ENCODE measurements around the gene CDHR3.
"Not testable (repeated sequence)": the region's sequence is repeated elsewhere in the genome, so short reads cannot be mapped to it uniquely, and the experiment has no call there.

CDHR3 gene

GRCh38 chr7:105962353-105962752 is 711 bp upstream of the CDHR3 start:
- DNase-seq, result no peak

- DNase-seq, result no peak
Observed at GRCh38 chr7:105971845-105972244, 8.8 kb downstream of the CDHR3 start.

- DNase-seq, result no peak
Observed at GRCh38 chr7:105972276-105972675, 9.2 kb downstream of the CDHR3 start.

GRCh38 chr7:105974471-105974870 is 11.4 kb downstream of the CDHR3 start:
- DNase-seq, result no peak

GRCh38 chr7:105975770-105976417 is 12.8 kb downstream of the CDHR3 start:
- DNase-seq, result no peak

GRCh38 chr7:105976868-105977267 is 13.8 kb downstream of the CDHR3 start:
- DNase-seq, result no peak

GRCh38 chr7:105978035-105978434 is 15.0 kb downstream of the CDHR3 start:
- no peak for DNase-seq

GRCh38 chr7:105978974-105979373 is 15.9 kb downstream of the CDHR3 start:
- no peak for DNase-seq

- no peak for DNase-seq
Observed at GRCh38 chr7:105979405-105979804, 16.3 kb downstream of the CDHR3 start.

GRCh38 chr7:105980645-105981396 is 17.8 kb downstream of the CDHR3 start:
- DNase-seq, result no peak

GRCh38 chr7:105982388-105982787 is 19.3 kb downstream of the CDHR3 start:
- DNase-seq, result no peak

- not testable (repeated sequence) for DNase-seq
Observed at GRCh38 chr7:105984808-105985207, 21.7 kb downstream of the CDHR3 start.

GRCh38 chr7:105985229-105985628 is 22.2 kb downstream of the CDHR3 start:
- no peak for DNase-seq

- peak; percentile 41 to 60 for DNase-seq
Observed at GRCh38 chr7:105985672-105986215, 22.7 kb downstream of the CDHR3 start.

- no peak for DNase-seq
Observed at GRCh38 chr7:105987046-105987445, 24.0 kb downstream of the CDHR3 start.

GRCh38 chr7:105988276-105988675 is 25.2 kb downstream of the CDHR3 start:
- no peak for DNase-seq

- DNase-seq, result no peak
Observed at GRCh38 chr7:105989191-105989590, 26.1 kb downstream of the CDHR3 start.

GRCh38 chr7:105989686-105990085 is 26.6 kb downstream of the CDHR3 start:
- DNase-seq, result no peak

GRCh38 chr7:105990141-105990540 is 27.1 kb downstream of the CDHR3 start:
- no peak for DNase-seq

- no peak for DNase-seq
Observed at GRCh38 chr7:105990727-105991453, 27.8 kb downstream of the CDHR3 start.

GRCh38 chr7:105992905-105993304 is 29.8 kb downstream of the CDHR3 start:
- DNase-seq, result no peak

- DNase-seq, result no peak
Observed at GRCh38 chr7:105996860-105997737, 34.0 kb downstream of the CDHR3 start.

GRCh38 chr7:105999256-105999655 is 36.2 kb downstream of the CDHR3 start:
- DNase-seq, result no peak
